ENCODE results near the gene VPS37D. TPM values are rescaled to one million over a fixed set of nuclear protein-coding genes. Genes with fewer than 3 reads are reported as not detected.
A peak's percentile ranks its signal among the peaks of the same experiment; 100 is the strongest.
"Not testable (repeated sequence)": the region's sequence is repeated elsewhere in the genome, so short reads cannot be mapped to it uniquely, and the experiment has no call there.

The VPS37D gene
- total RNA-seq, 1 experiment from 2014 or later, result 3.7 TPM

DNA sequence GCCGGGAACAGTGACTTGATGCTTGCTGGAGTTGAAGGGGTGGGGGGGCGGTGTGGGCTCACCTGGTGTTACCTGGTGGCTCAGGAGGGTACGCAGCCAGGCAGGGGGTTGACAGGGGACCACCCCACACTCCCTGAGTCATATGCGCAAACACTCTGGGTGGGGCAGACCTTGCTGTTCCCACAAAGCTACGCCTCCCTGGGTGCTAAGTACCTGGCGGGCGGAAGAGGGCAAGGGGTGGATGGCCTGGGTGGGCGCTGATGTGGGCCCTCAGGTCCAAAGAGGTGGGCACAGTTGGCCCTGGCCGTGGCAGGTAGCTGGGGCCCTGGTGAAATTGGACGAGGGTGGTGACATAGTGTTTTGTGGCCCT lies 37.9 kb downstream of the VPS37D start:
- peak; percentile 83 for DNase-seq (ENCODE audit: low read depth)

DNA sequence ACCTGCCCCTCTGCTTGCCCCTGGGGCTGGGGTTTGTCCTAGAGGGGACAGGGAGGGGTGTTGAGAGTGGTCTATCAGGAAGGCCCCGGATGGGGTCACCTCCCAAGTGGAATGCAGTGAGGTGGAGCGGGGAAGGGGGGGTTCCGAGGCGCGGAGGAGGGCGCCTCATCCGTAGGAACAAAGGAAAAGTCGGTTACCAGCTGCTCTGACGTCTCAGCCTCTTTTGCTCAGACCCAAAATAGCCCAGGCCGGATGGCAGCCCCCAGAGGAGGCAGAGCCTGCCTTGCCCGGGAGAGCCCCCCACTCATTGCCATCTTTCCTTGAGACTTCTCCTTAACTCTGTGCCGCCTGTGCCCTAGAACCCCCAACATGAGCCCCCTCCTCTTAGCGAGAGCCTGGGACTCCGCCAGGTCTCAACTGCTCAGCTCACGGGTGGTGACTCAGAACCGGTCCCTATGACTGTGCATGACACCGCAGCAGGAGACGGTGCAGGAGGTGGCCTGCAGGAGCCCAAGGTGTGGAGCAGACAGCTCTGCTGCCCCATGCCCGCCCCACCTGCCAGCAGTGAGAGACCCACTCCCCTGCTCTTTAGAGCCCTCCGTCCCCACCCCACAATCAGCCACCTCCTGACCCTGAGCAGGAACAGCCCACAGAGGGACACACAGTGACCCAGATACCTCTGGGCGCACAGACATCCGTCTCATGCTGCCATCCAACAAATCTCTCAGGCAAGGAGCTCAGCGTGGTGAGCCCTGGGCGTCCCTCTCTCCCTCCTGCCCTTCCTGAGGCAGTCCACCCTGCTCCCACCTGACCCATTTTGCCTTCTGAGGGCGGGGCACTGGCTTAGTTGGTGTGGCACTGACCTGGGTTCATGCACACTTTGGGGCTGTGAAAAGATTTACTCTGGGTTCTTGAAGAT lies 38.8 kb downstream of the VPS37D start:
- DNase-seq (ENCODE audit: low read depth), result peak; percentile 97

DNA sequence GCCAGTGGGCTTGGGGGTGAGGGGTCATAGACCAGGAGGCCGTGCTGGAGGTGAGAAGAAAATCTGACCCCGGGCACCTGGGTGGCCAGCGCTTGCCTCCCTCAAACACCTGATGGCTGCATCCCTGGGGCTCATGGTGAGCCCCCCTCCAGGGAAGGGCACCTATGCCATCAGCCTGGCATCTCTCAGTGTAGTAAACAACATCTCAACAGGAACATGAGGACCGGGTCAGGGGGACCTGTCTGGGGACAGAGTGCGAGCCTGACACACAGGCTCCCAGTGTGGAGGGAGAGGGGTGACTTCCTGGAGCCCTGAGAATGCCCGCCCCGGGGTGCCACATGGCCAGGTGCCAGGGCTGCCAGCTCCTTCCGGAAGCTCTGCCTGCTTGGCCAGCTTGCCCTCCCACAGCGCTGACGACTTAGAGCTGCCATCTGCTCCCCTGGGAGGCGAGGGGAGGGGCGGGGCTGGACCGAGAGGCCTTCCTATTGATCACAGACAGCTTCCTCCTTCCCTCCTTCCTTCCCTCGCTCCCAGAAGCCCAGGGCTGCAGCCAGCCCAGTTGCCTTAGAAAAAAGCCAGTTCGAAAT lies 39.5 kb downstream of the VPS37D start:
- DNase-seq (ENCODE audit: low read depth), result peak; percentile 96

DNA sequence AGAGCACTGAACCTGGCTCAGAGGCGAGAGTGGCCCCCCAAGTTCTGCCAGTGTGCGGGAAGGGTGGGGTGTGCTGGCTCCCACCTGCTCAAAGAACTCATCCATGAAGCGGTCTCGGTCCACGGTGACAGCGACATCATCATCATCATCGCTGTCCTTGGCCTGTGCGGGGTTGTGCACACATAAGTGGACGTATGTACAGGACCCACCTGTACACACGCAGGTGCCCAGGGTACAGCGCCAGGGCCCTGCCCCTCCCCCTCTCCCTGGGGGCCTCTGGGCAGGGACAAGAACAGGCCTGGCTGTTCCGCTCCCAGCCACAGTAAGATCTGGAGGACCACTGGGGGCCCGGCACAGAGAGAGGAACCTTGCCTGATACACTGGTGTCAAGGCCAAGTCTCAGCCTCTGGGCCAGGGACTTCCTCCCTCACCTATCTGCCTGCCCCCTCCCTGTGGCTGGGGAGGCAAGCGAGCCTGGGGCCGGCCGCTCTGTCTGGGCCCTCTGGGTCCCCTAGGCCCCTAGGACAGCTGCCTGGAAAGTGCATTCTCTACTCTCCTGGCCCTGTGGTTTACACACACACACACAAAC lies 41.4 kb downstream of the VPS37D start:
- no peak for DNase-seq (ENCODE audit: low read depth)

DNA sequence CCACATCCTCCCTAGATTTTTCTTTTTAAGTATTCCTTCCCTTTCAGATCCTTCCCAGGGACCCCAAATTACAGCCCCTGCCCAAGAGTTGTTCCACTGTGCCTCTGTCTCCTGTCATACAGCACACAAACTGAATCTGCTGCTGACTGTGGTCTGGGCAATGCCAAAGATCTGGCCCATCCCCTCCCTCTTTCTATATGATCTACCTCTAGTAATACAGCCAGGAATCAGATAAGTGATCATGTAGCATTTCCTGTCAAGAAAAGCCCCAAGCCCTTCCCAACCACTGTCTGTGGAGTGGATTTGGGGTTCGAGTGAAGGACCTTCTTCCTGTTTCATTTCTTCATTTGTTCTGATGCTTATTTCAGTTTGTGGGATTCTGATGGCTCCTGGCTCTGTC lies 45.1 kb downstream of the VPS37D start:
- DNase-seq (ENCODE audit: low read depth), result no peak

DNA sequence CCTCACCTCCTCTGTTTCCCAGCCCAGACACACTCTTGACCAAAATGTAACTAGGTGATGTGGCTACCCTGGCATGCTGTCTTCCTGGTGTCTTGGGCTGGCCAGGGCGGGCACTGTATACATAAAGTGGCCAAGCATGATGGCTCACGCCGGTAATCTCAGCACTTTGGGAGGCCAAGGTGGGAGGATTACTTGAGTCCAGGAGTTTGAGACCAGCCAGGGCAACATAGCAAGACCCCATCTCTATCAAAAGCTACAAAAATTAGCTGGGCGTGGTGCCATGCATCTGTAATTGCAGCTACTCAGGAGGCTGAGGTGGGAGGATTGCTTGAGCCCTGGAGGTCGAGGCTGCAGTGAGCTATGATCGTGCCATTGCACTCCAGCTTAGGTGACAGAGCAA lies 45.7 kb downstream of the VPS37D start:
- not testable (repeated sequence) for DNase-seq (ENCODE audit: low read depth)

DNA sequence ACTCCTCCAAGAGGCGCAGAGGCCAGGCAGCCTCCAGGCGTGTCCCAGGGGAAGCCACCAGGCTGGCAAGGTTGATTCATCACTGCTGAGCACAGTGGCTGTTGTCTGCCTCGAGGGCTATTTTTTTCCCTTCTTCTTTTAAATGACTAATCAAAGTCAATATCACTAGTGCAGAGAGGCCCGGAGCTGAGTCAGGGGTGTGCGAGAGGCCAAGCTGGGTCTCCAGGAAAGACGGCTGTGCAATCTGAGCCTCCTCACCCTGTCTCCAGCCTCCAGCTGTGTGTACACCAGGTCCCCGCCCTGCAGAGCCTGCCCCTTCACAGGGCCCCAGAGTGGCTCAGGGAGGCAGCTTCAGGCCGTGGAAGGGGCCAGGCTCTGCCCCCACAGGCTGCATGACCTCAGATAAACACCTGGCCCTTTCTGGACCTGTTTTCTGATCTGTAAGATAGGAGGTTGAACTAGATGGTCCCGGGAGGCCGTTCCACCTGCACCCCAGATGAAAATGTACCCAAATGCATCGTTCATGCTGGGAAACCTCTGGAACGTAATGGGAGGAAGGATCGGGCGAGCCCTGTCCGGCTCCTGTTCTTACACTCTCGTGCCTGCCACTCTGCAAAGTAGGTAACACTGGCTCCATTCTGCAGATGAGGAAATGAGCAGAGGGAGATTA lies 48.2 kb downstream of the VPS37D start:
- peak; percentile 100 for DNase-seq (ENCODE audit: low read depth)

DNA sequence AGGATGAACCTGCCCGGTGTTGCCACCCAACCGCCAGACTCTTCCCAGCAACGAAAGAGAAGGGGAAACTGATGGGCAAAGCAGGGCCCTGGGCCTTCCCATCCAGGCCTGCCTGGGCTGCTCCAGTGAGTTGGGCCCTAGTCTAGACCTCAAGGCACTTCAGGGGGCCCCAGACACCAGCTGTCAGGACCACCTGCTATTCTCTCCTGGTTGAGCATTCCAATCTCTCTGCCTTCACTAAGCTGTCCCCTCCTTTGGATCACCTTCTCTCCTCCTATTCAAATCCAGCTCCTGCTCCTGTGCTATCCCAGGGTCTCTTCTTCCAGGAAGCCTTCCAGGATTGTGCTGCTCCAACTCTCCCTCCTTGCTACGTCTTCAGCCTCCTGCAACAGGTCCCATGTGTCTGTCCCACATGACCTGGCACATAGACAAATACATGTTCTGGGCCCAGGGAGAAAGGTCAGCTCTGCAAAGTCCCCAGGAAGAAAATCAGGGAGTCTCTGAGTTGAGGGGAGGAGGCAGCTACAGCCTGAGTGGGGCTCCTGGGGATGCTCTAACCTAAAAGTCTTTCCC lies 48.8 kb downstream of the VPS37D start:
- DNase-seq (ENCODE audit: low read depth), result no peak

DNA sequence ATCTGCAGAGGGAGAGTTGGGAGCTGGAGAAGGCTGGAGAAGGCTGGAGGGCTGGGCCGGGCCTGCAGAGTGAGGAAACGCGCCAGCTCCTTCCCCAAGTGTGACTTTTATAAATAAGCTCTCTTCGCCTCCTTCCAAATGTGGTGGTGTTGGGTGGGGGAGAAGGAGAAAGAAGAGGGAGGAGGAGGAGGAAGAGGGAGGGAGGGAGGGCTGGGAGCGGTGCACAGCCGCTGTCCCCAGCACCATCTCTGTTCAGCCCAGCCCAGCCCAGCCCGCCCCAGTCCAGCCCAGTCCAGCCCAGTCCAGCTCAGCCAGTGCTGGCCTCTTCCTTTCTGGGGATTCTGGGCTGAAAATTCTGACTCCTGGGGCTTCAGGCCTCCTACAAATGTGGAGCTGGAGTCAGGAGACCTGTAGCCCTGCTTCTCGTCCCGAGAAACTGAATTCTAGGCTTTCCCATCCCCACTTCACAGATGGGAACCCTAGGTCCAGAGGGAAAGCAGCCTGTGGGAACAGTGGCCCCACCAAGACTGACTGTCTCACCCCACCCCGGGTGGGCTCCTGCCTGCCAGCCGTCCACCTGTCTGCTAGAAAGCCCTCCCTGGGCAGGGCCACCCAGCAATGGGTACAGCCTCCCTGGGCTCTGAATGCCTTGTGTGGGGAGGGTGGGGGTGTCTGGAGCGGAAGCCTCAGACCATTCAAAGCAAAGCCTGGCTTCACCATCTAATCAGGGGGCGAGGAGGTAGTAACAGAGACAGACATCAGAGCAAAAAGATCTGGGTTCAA lies 49.6 kb downstream of the VPS37D start:
- DNase-seq (ENCODE audit: low read depth), result peak; percentile 65

DNA sequence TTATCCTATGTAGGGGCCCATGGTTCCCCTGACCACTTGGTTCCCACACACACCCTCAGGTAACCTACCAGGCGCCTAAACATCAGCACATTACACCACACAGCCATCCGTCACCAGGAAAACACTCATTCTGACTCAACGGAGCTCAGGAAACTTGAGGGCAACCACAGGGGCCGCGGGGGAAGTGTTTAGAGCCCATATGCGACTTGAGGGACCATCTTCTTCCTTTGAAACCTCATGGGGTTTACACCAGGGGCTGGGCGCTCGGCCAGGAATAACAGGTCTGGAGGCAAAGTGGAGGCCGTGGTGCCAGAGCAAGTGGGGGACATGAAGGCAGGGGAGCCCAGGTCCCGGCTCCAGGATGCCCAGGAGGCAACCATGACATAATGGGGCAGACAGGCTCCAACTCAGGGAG lies 50.4 kb downstream of the VPS37D start:
- peak; percentile 100 for DNase-seq (ENCODE audit: low read depth)

DNA sequence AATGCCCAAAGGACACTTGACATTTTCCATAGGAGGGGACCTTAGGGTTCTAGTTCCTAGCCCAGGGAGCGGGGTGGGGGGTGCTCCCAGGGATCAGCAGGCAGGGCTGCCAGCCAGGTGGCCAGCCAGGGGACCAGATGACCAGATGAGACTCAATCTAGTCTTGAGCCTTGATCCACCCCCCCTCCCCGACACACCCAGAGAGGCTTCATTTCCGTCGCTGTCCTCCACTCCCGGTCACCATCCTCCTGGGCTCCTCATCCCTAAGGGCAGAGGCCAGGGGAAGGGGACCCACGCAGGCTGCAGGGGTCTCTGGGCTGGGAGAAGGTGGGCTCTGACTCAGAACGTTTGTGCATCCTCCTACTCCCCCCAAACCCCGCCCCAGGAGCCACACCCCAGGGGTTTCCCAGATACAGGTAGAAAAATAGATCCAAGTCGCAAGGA lies 50.8 kb downstream of the VPS37D start:
- no peak for DNase-seq (ENCODE audit: low read depth)

DNA sequence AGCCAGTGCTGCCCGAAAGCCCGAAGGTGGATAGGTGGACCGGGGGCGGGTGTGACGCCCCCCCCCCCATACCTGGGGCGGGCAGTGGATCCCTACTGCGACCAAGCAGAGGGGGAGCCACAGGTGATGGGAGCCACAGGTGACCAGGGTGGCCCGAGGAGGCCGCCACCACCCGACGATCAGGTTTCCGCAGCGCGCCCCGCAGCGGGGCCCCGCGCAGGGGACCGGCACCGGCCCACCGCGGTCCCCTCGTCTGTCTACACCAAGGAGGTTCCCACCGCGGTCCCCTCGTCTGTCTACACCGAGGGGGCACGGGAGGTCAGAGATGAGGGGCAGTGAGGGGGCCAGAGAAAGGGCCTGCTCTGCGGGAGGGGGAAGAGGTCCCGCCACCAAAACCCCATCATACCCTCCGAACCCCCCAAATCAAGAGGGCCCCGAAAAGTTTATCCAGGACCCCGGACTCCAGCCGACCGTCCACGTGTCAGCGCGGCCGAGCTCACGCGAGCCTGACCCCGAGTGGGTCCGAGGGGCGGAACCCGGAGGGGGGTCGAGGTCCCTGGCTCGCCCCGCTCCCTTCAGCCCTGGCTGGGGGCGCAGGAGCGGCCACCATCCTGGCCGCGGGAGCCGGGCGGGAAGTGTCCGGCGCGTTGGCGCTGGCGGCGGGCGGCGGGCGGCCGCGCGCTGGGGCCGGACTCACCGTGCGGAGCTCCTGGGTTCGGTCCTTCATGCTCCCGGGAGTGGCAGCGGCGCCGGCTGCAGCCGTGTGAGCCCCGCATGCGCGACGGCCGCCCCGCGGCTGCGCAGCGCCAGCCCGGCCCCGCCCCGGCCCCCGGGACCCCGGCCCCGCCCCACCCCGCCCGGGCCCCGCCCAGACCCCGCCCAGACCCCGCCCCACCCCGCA lies 51.5 kb downstream of the VPS37D start, which contains the start of gene STX1A:
Gene STX1A, minus strand, starts transcription at position 765 of the 901 bp plus-strand sequence. Its CDS starts 38 bp downstream, at position 727.
- DNase-seq (ENCODE audit: low read depth), result peak; percentile 94

DNA sequence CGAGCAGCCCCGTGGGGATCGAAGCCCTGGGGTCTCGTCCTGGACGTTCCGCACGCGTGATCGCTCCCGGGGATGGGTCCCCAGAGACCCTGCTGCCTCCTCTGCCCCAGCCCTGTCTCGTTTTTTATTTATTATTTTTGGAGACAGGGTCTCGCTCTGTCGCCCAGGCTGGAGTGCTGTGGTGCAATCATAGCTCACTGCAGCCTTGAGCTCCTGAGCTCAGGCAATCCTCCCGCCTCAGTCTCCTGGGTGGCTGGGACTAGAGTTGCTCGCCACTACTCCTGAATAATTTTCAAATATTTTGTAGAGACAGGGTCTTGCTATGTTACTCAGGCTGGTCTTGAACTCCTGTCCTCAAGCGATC lies 52.2 kb downstream of the VPS37D start:
- DNase-seq (ENCODE audit: low read depth), result no peak

DNA sequence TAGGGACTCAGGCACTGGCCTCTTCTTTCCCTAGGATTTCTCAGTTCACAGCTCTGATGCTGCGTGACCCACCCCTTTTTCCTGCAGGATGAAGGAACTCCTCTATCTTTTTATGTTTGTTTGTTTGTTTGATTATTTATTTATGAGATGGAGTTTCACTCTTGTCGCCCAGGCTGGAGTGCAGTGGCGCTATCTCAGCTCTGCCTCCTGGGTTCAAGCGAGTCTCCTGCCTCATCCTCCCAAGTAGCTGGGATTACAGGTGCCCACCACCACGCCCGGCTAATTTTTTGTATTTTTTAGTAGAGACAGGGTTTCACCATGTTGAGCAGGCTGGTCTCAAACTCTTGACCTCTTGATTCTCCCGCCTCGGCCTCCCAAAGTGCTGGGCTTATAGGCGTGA lies 52.8 kb downstream of the VPS37D start:
- DNase-seq (ENCODE audit: low read depth), result peak; percentile 5

DNA sequence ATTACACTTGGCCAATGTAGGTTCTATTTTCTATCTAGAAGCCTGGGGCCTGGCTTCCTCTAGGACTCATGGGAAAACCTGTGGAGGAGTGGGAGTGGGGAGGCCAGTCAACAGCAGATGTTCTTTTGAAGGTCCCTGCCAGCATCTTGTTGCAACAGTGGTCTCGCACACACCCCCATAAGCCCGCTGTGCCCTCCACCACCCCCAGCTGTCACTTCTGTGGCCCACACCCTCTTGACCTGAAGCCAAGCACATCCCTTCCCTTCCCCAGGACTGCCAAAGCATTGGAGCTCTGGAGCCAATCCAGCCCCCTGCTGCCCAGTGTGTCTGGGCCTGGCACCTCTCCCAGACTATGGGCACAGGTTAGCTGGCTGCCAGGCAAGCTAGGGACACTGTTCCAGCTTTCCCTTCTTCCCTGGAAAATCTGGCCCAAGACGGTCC lies 53.8 kb downstream of the VPS37D start:
- DNase-seq (ENCODE audit: low read depth), result peak; percentile 68

Other genes starting within 250 kb of the VPS37D start
- gene FZD9, start 234.1 kb upstream of the VPS37D start, total RNA-seq (2014; rRNA removed; shearing (Covaris generic)), result 1.7 and 3.5 TPM in 2 replicates
- 133 and 169 TPM in 2 replicates for gene BAZ1B, start 145.5 kb upstream of the VPS37D start, total RNA-seq (2014; rRNA removed; shearing (Covaris generic))
- 56.7 and 66.7 TPM in 2 replicates for gene BCL7B, start 110.1 kb upstream of the VPS37D start, total RNA-seq (2014; rRNA removed; shearing (Covaris generic))
- gene TBL2, start 89.3 kb upstream of the VPS37D start, total RNA-seq (2014; rRNA removed; shearing (Covaris generic)), result 70.2 and 101 TPM in 2 replicates
- gene MLXIPL, start 43.3 kb upstream of the VPS37D start, total RNA-seq (2014; rRNA removed; shearing (Covaris generic)), result 5.4 TPM in 1 of 2 replicates, not detected in the other
- gene DNAJC30, start 15.6 kb downstream of the VPS37D start, total RNA-seq (2014; rRNA removed; shearing (Covaris generic)), result 0.06 and 1.0 TPM in 2 replicates
- 160 and 173 TPM in 2 replicates for gene BUD23, start 15.8 kb downstream of the VPS37D start, total RNA-seq (2014; rRNA removed; shearing (Covaris generic))
- gene STX1A, start 51.8 kb downstream of the VPS37D start, total RNA-seq (2014; rRNA removed; shearing (Covaris generic)), result 65.7 and 133 TPM in 2 replicates
- 24.2 and 30.0 TPM in 2 replicates for gene ABHD11, start 71.0 kb downstream of the VPS37D start, total RNA-seq (2014; rRNA removed; shearing (Covaris generic))
- 0.11 TPM in 1 of 2 replicates, not detected in the other for gene CLDN3, start 102.4 kb downstream of the VPS37D start, total RNA-seq (2014; rRNA removed; shearing (Covaris generic))
- gene CLDN4, start 163.2 kb downstream of the VPS37D start, total RNA-seq (2014; rRNA removed; shearing (Covaris generic)), result 0.15 and 1.4 TPM in 2 replicates
- 0.48 and 2.3 TPM in 2 replicates for gene METTL27, start 174.7 kb downstream of the VPS37D start, total RNA-seq (2014; rRNA removed; shearing (Covaris generic))
- 0.69 and 1.5 TPM in 2 replicates for gene TMEM270, start 193.3 kb downstream of the VPS37D start, total RNA-seq (2014; rRNA removed; shearing (Covaris generic))

All from Daoy (cell line).